Stimulated activated CD4-positive, alpha-beta T cell treated with anti-CD3 and anti-CD28 coated beads, Interleukin-1b, Interleukin-23, amount 100 ng/mL, for 1 hour (primary cell): Measurements from ENCODE around the gene TEKT2.

ENCODE experiments used
- DNase-seq, 2 donors: peaks; one replicate each; pipeline ENCODE4 v3.0.0-alpha.2; 2020; ENCODE audit warnings: low read depth in 2 of 2

Gene TEKT2

GRCh38 chr1:36087233-36088123, 3.6 kb downstream of the TEKT2 start:
- DNase-seq = no peak

- no peak for DNase-seq
Observed at GRCh38 chr1:36088265-36088576, 4.3 kb downstream of the TEKT2 start.

DNA sequence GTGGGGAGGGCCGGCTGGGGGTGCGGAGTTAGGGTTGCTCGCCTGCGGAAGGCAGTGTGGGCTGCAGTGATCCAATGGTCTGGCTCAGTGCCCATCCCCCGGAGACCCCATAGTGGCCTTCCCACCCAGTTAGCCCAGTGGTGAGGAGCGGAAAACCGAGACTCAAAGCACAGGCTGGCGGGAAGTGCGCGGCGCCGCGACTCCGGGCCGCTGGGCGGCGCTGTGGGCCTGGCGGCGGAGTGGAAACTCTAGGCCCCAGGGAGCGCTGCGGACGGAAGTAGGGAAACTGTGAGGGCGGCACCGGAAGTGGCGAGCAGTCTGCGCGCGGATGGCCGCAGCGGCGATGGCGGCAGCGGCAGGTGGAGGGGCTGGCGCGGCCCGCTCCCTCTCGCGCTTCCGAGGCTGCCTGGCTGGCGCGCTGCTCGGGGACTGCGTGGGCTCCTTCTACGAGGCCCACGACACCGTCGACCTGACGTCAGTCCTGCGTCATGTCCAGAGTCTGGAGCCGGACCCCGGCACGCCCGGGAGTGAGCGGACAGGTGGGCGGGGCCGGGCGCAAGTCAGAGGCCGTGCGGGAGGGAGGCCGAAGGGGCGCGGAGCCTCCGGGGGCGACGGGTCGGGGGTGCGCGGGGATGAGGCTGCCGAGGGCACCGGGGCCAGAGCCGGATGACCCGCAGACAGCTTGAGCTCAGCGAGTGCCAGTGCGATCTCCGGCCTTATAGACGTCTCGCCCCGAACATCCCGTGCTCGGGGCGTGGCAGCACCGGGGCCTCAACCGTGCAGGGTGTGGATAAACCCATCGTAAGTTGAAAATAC, 4.9 kb downstream of the TEKT2 start, which contains the start of gene ADPRS:
TSS of gene ADPRS (plus strand) at position 316 of the 816 bp plus-strand sequence. CDS start at position 329, 13 bp downstream.
- peak; percentile 81 to 82 for DNase-seq

- DNase-seq = no peak
Observed at GRCh38 chr1:36089393-36090121, 5.7 kb downstream of the TEKT2 start.

DNA sequence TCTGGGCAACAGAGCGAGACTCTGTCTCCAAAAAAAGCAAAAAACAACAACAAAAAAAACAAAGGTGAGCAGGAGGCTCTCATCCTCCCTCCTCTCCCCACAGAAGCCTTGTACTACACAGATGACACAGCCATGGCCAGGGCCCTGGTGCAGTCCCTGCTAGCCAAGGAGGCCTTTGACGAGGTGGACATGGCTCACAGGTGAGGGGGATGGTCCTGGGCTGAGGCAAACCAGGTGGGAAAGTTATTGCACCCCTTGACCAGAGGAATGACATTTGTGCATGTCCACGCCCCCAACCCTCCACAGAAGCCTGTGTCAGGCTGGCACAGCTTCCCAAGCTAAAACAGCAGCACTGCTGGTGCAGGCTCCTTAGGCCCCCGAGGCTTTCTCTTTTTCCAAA, 7.2 kb downstream of the TEKT2 start:
- no peak for DNase-seq

DNA sequence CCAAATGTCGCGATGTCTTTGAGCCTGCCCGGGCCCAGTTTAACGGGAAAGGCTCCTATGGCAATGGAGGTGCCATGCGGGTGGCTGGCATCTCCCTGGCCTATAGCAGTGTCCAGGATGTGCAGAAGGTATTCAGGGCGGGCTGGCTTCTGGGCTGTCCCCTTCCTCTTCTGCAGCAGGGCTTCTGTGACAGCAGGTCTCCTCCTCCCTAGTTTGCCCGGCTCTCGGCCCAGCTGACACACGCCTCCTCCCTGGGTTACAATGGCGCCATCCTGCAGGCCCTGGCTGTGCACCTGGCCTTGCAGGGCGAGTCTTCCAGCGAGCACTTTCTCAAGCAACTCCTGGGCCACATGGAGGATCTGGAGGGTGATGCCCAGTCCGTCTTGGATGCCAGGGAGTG, 7.8 kb downstream of the TEKT2 start:
- no peak for DNase-seq

- DNase-seq = no peak
Observed at GRCh38 chr1:36092166-36092797, 8.4 kb downstream of the TEKT2 start.

DNA sequence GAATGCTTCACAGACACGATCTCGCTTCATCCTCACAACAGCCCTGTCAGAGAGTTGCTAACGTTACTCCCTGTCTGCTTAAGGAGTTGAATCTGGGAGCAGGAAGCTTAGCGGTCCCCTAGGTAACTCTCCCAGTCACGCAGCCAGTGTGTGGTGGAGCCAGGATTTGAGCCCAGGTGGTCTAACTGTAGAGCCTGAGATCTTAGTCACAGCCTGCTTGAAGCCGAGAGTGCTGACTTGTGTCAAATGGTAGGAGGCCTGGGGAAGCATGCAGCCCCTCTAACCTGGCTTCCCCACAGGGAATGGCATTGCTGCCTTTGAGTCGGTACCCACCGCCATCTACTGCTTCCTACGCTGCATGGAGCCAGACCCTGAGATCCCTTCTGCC, 8.9 kb downstream of the TEKT2 start:
- no peak for DNase-seq

- no peak for DNase-seq
Observed at GRCh38 chr1:36093226-36093625, 9.3 kb downstream of the TEKT2 start.

DNA sequence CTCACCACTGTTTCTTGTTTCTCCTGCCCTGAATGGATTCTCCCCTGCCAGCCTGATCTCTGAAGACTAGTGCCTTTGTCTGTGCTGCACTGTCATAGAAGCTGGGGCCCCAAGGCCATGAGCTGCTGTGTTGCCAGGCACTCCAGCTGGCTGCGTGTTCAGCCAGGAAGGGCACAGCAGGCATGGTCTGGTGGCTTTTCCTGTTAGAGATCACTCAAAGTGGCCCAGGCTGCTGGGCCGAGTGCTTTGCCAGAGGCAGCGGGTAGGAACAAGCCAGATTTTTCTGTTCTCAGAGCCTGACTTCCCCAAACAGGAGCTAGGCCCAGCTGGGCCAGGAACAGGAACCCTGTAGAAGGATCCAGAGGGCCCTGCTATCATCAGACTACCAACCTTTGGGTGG, 10.0 kb downstream of the TEKT2 start:
- DNase-seq = no peak

- no peak for DNase-seq
Observed at GRCh38 chr1:36094621-36095061, 10.7 kb downstream of the TEKT2 start.

DNA sequence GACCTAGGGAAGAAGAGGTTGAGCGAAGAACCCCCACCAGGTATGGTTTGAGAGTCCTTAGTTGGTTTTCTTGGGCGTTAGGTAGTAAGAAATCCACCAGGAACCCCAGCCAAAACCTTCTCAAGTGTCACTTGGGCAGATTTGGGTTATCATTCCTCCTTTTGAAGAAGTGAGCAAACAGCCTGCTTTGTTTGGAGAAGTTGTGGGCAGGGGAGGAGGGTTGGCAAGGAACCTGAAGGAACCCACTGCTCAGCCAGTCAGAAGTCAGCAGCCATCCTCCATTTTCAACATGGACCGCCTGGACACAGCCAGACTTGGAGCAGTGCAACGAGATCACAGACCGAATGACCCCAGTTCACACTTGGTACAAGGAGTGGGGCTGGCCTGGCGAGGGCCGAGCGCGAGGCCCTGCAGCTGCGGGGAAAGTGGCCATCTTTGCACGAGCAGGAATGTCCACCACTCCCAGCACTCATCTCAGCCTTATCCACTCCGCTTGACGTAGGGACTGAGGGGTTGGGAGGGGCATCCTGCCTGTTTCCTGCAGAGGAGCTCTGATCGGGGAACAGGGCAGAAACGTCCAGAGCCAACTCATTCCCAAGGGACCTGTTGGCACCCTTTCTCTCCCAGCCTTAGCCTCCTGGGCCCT, 12.0 kb downstream of the TEKT2 start:
- no peak for DNase-seq

DNA sequence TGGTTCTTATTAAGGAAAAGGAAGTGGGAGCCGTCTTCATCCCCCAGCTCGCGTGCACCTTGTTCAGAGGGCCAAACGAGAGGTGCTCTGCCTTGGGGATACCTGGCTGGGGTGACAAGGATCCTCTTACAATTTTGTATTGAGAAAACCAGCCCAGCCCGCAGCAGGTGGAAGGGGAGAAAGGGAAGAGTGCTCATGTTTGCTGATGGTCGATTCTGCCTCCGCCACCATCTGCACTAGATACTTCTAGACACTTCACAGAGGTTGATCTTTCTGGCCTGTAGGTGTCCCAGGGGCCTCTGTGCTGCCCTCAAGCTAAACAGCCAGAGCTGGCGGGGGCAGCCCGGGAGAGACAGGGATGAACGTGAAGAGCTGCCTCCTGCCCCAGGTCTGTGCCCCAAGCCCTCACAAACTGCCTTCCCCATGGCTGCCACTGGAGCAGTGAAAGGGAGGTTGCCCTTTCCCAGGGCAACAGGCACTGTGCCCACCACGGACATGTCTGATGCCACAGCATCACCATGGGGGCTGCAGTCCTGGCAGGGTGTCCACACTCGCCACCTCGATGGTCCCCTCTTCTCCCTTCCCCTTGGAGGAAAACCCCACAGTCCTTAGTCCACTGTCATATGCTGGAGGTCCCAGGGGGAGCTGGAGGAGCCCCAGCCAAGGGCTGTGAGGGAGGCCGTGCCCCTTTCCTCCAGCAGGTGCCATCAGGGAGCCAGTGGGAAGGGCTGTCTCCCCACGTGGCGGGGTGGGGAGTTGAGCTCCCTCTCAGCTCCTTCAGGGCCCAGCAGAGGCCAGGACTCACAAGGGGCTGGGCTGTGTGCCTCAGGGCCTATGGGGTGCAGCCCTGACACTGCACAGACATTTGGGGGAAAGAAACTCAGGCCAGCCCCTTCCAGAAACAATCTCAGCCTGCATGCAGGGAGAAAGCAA, 12.9 kb downstream of the TEKT2 start:
- DNase-seq = no peak

DNA sequence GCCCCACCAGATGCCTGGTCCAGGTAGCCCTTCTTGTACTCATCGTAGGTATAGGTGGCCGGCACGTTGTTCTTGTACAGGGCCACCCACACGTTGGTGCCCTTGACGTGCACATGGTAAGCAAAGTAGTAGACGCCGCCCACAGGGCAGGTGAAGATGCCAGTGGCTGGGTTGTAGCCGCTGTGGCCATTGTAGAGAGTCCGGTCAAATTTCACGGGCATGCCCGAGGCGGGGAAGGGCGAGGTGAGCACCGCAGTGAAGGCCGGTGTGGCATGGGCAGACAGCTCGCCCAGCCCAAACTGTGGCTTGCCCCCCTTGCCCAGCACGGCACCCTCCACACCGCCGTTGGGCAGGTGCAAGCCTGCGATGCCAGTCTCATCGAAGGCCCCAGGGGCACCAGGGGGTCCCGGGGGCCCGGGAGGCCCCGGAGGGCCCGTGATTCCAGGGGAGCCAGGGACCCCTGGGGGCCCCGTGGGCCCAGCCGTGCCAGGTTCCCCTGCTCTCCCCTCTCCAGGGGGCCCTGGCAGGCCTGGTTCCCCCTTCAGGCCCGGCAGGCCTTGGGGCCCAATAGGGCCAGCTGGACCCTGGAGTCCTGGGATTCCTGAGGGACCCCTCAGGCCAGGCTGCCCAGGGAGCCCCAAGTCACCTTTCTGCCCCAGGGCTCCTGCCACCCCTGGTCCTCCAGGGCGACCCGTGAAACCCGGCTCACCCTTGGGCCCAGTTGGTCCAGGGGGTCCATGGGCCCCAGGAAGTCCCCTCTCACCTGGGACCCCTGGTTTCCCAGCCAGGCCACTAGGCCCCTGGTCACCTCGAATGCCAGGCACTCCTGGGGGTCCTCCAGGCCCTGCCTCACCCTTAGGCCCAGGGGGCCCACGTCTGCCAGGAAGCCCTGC, 14.0 kb downstream of the TEKT2 start:
- no peak for DNase-seq

- DNase-seq = no peak
Observed at GRCh38 chr1:36098650-36099365, 14.9 kb downstream of the TEKT2 start.

GRCh38 chr1:36099681-36100341, 15.9 kb downstream of the TEKT2 start:
- DNase-seq = peak; percentile 51 to 59

DNA sequence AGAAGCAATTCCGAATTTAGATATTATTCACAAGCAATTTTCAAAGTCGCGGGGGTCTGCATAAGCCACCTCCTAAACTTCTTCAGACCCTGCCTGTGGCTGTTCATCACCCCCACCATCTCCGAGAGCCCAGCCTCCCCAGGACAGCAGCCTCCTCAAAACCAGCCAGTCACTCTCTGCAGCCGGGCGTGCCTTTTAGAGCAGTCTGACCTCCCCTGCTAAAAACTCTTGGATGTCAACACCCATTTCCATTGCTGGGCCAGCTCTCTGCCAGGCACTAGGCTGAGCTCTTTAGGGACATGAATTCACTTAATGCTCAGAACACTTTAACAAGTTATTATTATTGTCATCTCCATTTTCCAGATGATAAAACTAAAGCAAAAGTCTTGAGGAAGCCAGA, 16.5 kb downstream of the TEKT2 start:
- DNase-seq = no peak

DNA sequence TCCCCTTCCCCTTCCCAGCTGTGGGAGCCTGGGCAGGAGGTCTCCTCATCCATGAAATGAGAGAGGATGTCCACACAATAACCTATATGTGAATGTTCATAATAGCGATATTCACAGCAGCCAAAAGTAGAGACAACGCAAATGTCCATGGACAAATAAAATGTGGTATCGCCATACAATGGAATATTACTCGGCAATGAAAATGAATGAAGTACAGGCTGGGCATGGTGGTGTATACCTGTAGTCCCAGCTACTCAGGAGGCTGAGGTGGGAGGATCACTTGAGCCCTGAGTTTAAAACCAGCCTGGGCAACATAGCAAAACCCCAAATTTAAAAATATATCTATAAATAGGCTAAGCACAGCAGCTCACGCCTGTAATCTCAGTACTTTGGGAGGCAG, 17.7 kb downstream of the TEKT2 start:
- no peak for DNase-seq
